Measurements from ENCODE around the gene SPEF2. TPM values are rescaled to one million over a fixed set of nuclear protein-coding genes. Genes with fewer than 3 reads are reported as not detected.
"Not testable (repeated sequence)": the region's sequence is repeated elsewhere in the genome, so short reads cannot be mapped to it uniquely, and the experiment has no call there.

Gene SPEF2
- total RNA-seq, 1 experiment from 2014 or later: 10.6 TPM

DNA sequence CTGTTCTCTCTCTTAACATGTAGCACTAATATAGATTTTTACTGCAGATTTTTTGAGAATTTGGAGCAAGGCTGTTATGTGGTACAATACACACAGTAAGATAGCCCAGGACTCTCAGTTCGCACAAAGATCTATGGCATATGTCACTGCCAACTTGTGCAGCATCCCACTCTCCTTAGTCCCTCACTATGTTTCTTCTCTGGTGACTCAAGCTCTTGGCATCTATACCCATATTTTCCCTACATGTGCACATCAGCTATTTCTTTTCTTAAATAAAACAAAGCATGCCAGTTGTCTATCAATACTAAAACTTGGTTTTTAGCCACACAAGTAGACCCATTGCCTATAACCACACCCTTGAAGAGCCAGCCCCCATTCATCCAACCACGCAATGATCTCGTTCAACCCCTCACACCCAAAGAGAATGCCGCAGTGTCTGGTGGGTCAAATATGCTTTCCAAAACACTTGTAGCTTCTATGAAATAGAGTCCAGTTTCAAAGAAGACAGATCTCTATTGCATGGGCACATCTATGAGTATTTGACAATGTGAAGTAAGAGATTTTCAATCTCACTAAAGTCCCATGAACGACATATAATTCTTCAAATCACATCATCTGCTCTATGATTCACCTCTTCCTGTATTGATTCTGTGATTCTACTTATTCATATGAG is 220.8 kb downstream of the SPEF2 start:
- Histone ChIP-seq H3K27me3 (ENCODE audit: insufficient read depth, low read depth) (no peaks in the 10 kb centered on the region), H3K9me3 (ENCODE audit: insufficient read depth, low read depth) (peaks cover 11% of the 10 kb centered on the region; the same call in 1 of the 2 replicates), H3K4me3 (no peak overlapping the region), H2AFZ (no peak overlapping the region), H4K20me1 (ENCODE audit: insufficient read depth) (no peaks in the 10 kb centered on the region), H3K4me2 (no peak overlapping the region), H3K79me2 (ENCODE audit: low read depth) (no peaks in the 10 kb centered on the region), H3K27ac (no peak overlapping the region), H3K36me3 (ENCODE audit: low read depth) (no peaks in the 10 kb centered on the region), H3K4me1 (replicated peaks; ENCODE audit: insufficient read depth) (no peaks in the 10 kb centered on the region), H3F3A (ENCODE audit: insufficient read depth, low read depth) (no peaks in the 10 kb centered on the region), H3K9me2 (ENCODE audit: insufficient read depth) (no peaks in the 10 kb centered on the region)
- DNase-seq: no peak
- ChIA-PET POLR2A (ENCODE audit: unreplicated experiment) (no interaction called here), CTCF (no interaction called here)
- intact Hi-C loops (cut with micrococcal nuclease; ENCODE audit: unreplicated experiment): no loop called here
- TF ChIP-seq, protein P1, sequence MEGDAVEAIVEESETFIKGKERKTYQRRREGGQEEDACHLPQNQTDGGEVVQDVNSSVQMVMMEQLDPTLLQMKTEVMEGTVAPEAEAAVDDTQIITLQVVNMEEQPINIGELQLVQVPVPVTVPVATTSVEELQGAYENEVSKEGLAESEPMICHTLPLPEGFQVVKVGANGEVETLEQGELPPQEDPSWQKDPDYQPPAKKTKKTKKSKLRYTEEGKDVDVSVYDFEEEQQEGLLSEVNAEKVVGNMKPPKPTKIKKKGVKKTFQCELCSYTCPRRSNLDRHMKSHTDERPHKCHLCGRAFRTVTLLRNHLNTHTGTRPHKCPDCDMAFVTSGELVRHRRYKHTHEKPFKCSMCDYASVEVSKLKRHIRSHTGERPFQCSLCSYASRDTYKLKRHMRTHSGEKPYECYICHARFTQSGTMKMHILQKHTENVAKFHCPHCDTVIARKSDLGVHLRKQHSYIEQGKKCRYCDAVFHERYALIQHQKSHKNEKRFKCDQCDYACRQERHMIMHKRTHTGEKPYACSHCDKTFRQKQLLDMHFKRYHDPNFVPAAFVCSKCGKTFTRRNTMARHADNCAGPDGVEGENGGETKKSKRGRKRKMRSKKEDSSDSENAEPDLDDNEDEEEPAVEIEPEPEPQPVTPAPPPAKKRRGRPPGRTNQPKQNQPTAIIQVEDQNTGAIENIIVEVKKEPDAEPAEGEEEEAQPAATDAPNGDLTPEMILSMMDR (conservative IDR thresholded peaks at IDR 0.05): no peak
- no peak for TF ChIP-seq EZH2 (IDR thresholded peaks at IDR 0.05; ENCODE audit: low read depth)
- BruUV-seq (replicated peaks): no TSS peak

DNA sequence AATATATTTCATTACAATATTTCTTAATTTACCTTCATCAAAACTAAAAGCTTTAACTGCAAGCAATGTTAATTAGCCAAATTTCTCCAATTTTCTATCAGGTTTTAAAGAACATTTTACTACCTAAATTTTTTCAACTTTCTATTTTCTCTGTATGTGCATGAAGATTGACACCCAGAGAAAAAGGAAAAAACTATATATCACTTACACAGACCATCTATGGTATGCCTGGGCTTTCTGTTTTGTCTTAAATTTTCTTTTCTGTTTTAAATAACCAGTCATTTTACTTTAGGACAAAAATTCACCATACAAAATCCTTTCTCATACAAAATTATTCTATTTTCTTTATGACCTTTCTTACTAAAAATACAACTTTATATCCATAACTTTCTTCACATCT is 225.2 kb downstream of the SPEF2 start:
- H3F3A ChIP-seq (ENCODE audit: insufficient read depth, low read depth): no peaks in the 10 kb centered on the region
- DNase-seq: no peak
- H3K4me3 ChIP-seq: no peak overlapping the region
- POLR2A ChIA-PET (ENCODE audit: unreplicated experiment): no interaction called here
- no peaks in the 10 kb centered on the region for H3K36me3 ChIP-seq (ENCODE audit: low read depth)
- H3K79me2 ChIP-seq (ENCODE audit: low read depth): no peaks in the 10 kb centered on the region
- intact Hi-C loops (cut with micrococcal nuclease; ENCODE audit: unreplicated experiment): no loop called here
- peaks cover 11% of the 10 kb centered on the region for H3K9me3 ChIP-seq (ENCODE audit: insufficient read depth, low read depth)
- H3K4me2 ChIP-seq: no peak overlapping the region
- H2AFZ ChIP-seq: no peak overlapping the region
- no peaks in the 10 kb centered on the region for H4K20me1 ChIP-seq (ENCODE audit: insufficient read depth)
- H3K9me2 ChIP-seq (ENCODE audit: insufficient read depth): no peaks in the 10 kb centered on the region
- no peak for TF ChIP-seq EZH2 (IDR thresholded peaks at IDR 0.05; ENCODE audit: low read depth)
- TF ChIP-seq, protein P1 (conservative IDR thresholded peaks at IDR 0.05): no peak
- no TSS peak for BruUV-seq (replicated peaks)
- no peaks in the 10 kb centered on the region for H3K27me3 ChIP-seq (ENCODE audit: insufficient read depth, low read depth)
- H3K4me1 ChIP-seq (replicated peaks; ENCODE audit: insufficient read depth): no peaks in the 10 kb centered on the region
- CTCF ChIA-PET: no interaction called here
- no peak overlapping the region for H3K27ac ChIP-seq

DNA sequence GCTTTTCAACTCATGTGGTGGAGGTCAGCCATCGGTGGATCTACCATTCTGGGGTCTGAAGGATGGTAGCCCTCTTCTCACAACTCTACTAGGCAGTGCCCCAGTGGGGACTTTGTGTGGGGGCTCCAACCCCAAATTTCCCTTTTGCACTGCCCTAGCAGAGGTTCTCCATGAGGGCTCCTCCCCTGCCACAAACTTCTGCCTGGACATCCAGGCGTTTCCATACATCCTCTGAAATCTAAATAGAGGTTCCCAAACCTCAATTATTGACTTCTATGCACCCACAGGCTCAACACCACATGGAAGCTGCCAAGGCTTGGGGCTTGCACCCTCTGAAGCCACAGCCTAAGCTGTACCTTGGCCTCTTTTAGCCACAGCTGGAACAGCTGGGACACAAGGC is 227.8 kb downstream of the SPEF2 start:
- BruUV-seq (replicated peaks); H3K27me3 ChIP-seq (ENCODE audit: insufficient read depth, low read depth); POLR2A ChIA-PET (ENCODE audit: unreplicated experiment); H4K20me1 ChIP-seq (ENCODE audit: insufficient read depth); DNase-seq; H2AFZ ChIP-seq; intact Hi-C loops (cut with micrococcal nuclease; ENCODE audit: unreplicated experiment); H3K4me2 ChIP-seq; H3K27ac ChIP-seq; H3F3A ChIP-seq (ENCODE audit: insufficient read depth, low read depth); H3K4me3 ChIP-seq; H3K79me2 ChIP-seq (ENCODE audit: low read depth); H3K9me2 ChIP-seq (ENCODE audit: insufficient read depth); CTCF ChIA-PET; H3K36me3 ChIP-seq (ENCODE audit: low read depth); H3K4me1 ChIP-seq (replicated peaks; ENCODE audit: insufficient read depth): not testable (repeated sequence)
- peaks cover 11% of the 10 kb centered on the region for H3K9me3 ChIP-seq (ENCODE audit: insufficient read depth, low read depth)

DNA sequence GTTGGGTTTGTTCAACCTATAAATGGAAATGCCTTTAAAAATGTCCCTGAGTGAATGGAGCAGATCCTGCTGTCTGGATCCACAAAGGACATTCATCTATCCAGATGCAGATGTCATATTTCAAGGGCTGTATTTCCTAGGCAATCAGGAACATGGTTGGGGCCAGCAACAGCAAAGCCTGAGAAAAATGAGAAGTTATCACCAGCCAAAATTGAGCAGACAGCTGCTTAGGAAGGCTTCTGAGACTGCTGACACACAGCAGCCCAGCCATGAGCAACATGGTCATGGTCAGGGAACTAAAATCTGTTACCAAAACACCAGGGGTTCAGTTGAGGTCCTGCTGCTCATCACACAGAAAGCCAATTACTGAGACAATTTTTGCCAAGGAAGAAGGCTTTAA is 229.8 kb downstream of the SPEF2 start:
- no peaks in the 10 kb centered on the region; the same call in 1 of the 2 replicates for H3K4me1 ChIP-seq (replicated peaks; ENCODE audit: insufficient read depth)
- peaks cover 9% of the 10 kb centered on the region for H3K9me3 ChIP-seq (ENCODE audit: insufficient read depth, low read depth)
- no TSS peak for BruUV-seq (replicated peaks)
- H3K27ac ChIP-seq: no peak overlapping the region
- no peaks in the 10 kb centered on the region for H3K9me2 ChIP-seq (ENCODE audit: insufficient read depth)
- H3K4me3 ChIP-seq: no peak overlapping the region
- no peaks in the 10 kb centered on the region for H3F3A ChIP-seq (ENCODE audit: insufficient read depth, low read depth)
- ChIA-PET POLR2A (ENCODE audit: unreplicated experiment) (no interaction called here), CTCF (no interaction called here)
- no peaks in the 10 kb centered on the region for H3K36me3 ChIP-seq (ENCODE audit: low read depth)
- no peaks in the 10 kb centered on the region for H3K79me2 ChIP-seq (ENCODE audit: low read depth)
- no peak for TF ChIP-seq EZH2 (IDR thresholded peaks at IDR 0.05; ENCODE audit: low read depth)
- TF ChIP-seq, protein P1 (conservative IDR thresholded peaks at IDR 0.05): no peak
- intact Hi-C loops (cut with micrococcal nuclease; ENCODE audit: unreplicated experiment): no loop called here
- no peak for DNase-seq
- no peaks in the 10 kb centered on the region for H4K20me1 ChIP-seq (ENCODE audit: insufficient read depth)
- H2AFZ ChIP-seq: no peak overlapping the region
- no peak overlapping the region for H3K4me2 ChIP-seq
- no peaks in the 10 kb centered on the region for H3K27me3 ChIP-seq (ENCODE audit: insufficient read depth, low read depth)
